Stimulated activated CD8-positive, alpha-beta memory T cell treated with anti-CD3 and anti-CD28 coated beads, Interleukin-12 subunit alpha, Interleukin-12 subunit beta, amount 100 ng/mL, for 1 hour (primary cell): ENCODE results near the gene GRID2.

Source experiments
- DNase-seq: peaks from one replicate; pipeline ENCODE4 v3.0.0-alpha.2; 2020; ENCODE audit warnings: low read depth

Gene GRID2

DNA sequence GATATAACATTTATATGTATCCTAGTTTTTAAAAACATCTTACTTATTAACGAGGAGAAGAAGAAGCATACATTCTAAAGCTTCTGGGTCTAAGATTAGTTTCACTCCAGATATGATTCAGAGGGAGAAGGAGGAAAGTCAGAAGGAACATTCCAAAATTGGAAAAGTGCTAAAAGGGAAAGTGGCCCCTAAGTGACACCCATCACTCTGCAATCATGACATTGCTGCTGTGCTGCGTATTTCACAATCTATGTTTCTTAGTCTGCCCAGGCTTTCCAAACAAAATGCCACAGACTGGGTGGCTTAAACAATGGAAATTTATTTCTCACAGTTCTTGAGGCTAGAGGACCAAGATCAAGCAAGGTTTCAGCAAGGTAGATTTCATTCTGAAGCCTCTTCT, 1452.3 kb downstream of the GRID2 start:
- no peak for DNase-seq

GRCh38 chr4:93759506-93759905, 1455.7 kb downstream of the GRID2 start:
- no peak for DNase-seq

DNA sequence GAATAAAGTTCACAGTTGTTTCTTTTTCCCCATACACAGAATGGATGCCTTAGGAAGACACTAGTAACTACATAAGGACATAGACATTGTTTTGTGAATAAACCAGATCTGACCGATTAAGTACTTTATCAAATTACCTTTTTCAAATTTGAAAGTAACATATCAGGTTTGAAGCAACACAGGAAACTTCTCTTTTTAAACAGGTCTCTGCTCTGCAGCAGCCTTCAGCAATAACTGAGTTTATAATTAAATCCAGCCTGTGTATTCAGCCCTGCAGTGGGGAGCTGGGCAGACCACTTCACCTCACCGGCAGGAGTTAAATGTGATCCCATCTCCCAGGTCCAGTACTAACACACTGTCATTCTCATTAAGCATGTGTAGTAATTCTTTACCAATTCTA, 1456.5 kb downstream of the GRID2 start:
- DNase-seq, result no peak

- no peak for DNase-seq
Measured at GRCh38 chr4:93761286-93761685, 1457.5 kb downstream of the GRID2 start.

GRCh38 chr4:93764639-93765246, 1461.0 kb downstream of the GRID2 start:
- DNase-seq, result no peak

- no peak for DNase-seq
Measured at GRCh38 chr4:93767917-93768316, 1464.2 kb downstream of the GRID2 start.

DNA sequence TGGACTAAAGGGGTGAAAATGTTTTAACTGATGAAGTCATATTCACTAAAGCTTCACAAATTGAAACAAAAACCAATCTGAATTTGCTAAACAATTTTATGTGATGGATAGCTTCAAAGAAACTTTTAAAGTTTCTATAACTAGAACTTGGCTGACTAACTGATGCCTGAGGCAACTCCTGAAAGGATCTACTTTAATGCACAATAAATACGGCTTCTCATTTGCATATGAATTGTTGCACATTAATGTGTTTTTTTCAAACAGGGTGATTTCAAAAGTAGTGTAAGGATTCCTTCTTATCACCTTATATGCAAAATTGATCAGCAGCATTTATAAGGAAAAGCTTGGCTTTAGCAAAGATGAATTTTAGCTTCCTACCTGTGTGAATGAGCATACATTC, 1466.4 kb downstream of the GRID2 start:
- DNase-seq, result no peak

DNA sequence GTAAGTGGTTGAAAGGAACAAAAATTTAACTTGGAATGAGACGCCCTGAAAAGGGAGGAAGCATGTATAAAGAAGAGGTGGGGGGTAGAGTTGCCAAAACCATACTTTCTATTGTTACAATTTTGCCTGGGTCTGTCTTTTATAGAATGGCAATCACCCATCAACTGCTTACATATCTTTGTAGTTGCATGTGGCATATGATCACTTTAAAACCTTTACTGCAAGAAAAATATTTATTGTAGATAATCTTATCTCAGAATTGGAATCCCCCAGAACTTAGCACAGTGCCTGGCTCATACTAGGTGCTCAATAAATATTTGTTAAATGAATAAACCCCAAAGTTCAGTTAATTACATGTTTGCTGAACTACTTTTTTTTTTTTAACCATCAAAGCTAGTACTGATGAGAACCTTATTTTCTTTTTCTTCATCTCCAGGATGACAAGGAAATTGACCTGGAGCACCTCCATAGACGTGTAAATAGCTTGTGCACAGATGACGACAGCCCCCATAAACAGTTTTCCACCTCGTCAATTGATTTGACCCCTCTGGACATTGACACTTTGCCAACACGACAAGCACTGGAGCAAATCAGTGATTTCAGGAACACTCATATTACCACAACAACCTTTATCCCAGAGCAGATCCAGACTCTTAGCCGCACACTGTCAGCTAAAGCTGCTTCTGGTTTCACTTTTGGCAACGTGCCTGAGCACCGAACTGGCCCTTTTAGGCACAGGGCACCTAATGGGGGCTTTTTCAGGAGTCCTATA, 1468.1 kb downstream of the GRID2 start:
- DNase-seq, result no peak

DNA sequence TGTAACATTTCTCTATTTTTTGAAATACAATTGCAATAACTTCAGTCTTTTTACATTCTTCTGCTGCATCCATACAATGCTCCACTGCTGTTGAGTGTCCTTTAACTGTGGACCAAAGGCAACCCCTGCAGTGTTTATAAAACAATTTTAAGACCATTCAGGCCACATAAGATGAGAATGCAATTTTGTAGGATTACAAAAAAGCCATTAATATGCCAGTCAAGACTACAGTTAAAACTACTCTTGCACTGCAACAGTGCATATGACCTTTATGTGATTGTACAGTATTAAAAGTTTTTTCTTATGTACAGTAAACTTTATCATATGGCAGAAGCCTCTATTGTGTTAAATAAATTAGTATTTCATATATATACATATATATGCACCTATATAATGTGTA, 1469.1 kb downstream of the GRID2 start:
- DNase-seq, result no peak

GRCh38 chr4:93775551-93775950, 1471.8 kb downstream of the GRID2 start:
- DNase-seq, result no peak

DNA sequence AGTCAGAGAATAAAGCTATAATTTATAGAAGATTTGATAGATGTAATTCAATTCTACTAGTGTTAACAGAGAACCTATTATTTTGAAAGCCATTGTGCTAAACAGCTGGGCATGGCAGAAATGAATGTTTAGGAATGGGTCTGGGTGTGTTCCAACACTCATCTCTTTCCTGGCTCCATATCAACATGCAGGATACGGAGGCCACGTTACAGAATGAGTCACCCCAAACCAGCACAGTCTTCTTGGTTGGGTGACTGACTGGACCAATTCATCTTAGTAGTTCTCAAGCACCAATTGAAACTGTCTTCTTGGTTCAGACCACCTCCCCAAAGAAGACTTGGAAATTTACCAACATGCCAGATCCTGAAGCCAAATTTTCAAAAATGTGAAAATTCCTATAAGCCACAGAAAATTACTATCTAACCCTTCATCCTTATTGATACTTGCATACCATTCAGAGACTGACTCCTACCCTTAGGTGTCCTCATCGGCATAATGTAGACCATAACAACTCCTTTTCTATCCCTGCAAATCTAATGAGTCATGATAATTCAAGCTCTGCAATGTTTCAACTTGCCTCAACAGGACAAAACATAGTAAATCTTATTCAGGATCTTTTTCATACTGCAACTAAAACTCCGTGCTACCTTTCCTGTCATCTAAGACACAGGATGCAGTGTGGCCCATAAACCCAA, 1472.8 kb downstream of the GRID2 start:
- no peak for DNase-seq

DNA sequence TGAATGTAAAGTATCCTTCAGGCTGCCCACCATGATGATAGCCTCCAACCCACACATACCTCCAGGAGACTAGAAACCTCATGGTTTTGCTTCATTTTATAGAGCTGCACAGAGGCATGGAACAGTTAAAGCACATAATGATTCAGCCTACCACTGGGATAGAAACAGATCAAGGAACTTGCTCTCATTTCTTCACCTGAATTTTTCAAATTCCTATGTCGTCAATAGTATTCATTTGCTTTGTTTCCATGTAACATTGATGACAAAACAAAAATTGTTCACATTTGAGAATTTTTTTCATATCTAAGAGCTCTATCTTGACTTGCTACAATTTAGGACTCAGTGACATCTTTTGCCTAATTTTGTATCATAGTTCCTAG, 1473.3 kb downstream of the GRID2 start:
- DNase-seq, result no peak

GRCh38 chr4:93779228-93779627, 1475.5 kb downstream of the GRID2 start:
- DNase-seq, result no peak

DNA sequence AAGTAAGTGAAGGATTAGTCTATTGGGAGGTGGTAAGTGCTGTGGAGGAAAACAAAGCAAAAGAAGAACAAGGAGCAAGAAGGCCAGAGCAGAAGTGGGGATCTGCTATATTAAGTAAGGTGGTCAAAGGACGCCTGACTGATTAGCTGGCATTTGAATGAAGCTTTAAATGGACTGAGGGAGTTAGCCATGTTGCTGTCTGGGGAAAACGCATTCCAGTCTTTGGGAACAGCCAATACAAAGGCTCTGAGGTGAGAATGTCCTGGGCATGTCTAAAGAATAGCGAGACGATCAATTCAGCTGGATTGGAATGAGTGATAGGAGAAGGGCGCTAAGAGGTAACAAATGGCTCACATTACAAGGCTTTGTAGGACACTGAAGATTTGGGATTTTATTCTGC, 1476.3 kb downstream of the GRID2 start:
- no peak for DNase-seq

DNA sequence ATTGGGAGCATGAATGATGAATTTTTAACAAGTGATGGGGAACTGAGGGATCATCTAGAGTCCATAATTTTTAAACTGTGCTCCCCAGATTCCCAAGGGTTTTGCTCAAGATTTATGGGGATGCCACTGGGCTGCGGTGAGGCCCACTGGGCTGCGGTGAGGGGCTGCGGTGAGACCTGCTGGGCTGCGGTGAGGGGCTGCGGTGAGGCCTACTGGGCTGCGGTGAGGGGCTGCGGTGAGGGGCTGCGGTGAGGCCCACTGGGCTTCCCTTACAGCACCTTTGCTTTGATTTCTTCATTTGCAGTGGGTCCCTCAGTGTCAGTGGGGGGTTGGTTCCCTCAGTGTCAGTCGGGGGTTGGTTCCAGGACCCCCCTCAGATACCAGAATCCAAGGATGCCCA, 1477.4 kb downstream of the GRID2 start:
- no peak for DNase-seq

DNA sequence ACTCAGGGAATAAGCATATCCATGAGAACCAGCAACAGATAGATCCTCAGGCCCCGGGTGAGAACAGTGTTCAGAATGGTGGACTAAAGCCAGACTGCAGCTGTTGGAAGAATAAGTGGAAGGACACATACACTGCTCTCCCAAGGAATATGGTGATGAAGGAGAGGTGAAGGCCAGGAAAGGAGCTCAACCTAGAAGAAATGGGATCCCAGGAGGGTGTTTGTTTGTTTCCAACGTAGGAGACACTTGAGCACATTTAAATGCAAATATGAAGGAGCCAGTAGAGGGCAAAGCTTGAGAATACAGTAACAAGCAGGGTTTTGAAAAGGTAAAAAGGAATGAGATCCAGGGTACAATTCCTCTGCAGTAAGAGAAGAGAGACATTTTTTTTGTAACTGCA, 1482.4 kb downstream of the GRID2 start:
- no peak for DNase-seq

DNA sequence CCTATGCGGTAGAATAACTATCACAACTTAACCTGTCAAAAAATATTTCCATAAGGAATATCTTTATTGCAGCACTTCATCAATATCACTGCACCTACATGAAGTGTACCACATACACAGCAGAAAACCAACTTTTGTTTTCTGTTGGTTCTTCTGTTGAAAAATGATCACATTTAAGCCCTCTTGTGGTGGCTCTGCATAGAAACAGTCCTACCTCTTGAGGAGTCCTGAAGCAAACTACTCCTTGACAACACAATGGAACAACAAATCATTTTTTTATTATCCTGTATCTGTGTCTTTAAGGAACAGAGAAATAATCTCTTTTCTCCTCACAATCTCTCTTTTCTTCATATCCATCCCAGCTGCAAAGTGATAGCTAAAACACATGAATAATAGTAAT, 1484.9 kb downstream of the GRID2 start:
- DNase-seq, result no peak

DNA sequence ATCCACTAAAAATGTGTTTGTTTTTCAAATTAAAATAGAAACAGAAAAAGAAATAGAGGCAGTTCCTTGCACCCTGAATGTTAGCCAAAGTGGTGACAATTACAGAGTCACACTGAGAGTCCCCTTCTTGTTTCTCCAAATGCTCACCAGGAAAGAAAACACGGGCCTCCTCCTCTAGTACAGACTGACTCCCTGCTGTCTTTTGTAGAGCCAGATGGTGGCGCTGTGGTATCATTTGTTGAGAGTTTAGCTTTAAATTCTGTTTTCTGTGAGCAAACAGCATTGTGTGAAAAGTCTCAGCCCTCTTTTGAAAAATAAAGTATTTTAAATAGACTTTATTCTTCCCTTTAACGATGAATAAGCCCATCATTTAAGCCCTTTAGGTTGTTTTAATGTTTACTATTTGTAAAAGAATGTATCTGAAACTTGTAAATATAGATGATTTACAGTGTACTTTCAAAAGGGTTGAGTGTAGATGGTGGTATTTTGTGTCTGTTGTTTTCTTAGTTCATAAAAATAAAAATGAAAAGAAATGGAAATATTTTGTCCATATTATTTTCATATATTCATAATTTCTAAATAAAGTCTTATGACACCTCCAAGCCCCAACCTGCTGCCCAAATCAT, 1487.9 kb downstream of the GRID2 start:
- no peak for DNase-seq

- no peak for DNase-seq
Measured at GRCh38 chr4:93802045-93802444, 1498.3 kb downstream of the GRID2 start.

DNA sequence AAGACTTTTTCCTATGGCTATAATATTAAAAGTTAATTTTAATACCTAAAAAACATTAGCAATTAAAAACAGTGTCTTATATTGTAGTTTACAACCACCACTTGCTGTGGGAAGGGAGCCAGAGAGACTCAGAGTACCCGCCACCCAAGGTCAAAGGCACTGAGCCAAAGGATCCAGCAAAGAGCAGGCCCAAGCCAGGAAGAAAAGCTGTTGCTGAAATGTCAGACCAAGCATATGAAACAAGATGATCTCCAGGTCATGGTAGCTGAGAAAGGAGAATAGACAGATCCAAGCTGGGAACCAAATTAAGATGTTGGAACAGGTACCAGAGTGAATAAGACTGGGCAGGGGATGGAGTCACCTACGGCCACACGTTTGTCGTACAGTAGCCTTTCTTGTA, 1506.0 kb downstream of the GRID2 start:
- no peak for DNase-seq

DNA sequence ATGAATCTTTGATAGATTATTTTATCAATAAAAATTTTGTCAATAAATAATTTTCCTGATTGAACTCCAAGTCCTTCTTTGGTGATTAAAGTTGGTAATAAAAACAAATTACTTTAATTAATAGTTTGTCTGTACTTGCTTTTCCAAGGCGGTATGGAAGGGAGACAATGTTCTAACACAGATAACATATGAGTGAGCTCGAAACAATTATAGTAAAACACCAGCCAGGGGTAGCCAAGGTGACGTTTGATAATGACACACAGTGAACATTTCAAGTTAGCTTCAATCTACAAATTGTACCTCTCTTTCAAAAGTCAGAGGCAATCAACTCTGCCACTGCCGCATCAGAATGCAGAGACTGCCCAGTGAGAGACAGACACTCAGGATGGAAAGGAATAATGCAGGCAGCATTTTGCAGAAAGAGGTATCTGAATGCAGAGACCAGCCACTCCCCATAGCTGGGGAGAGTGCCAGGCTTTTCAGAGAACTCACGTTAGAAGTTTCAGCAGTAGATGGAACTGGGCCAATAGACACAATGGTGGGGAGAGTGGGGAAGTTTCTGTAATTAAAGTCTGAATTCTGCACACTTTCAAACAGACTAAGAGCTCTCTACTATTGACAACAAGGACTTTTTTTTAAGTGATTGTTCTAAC, 1506.7 kb downstream of the GRID2 start:
- DNase-seq, result no peak

- no peak for DNase-seq
Measured at GRCh38 chr4:93813092-93813491, 1509.3 kb downstream of the GRID2 start.
